SK-N-MC (cell line): ENCODE data around the gene PTRH2.

Source experiments
- EZH2 ChIP-seq: fragments of 200-600 bp; sonication (generic); IDR thresholded peaks from one replicate; pipeline ENCODE4 v1.6.1; 2017; ENCODE audit warnings: antibody characterized with exemption
- POLR2AphosphoS5 ChIP-seq: IDR thresholded peaks from 2 replicates; pipeline ENCODE4 v1.6.1; 2012; ENCODE audit warnings: mild to moderate bottlenecking, low read depth, low read length, borderline replicate concordance

- TF ChIP-seq EZH2 (no peak), POLR2AphosphoS5 (no peak)
Measured at GRCh38 chr17:59702304-59702703, 4.9 kb downstream of the PTRH2 start.
